Measurements from ENCODE around the gene SNAPC4.
"Not testable (repeated sequence)": the region's sequence is repeated elsewhere in the genome, so short reads cannot be mapped to it uniquely, and the experiment has no call there.

Gene SNAPC4

GRCh38 chr9:136409557-136410455, 9.8 kb upstream of the SNAPC4 start:
- DNase-seq = no peak

- DNase-seq = no peak
These were observed 7.9 kb upstream of the SNAPC4 start for GRCh38 chr9:136407911-136408310.

- not testable (repeated sequence) for DNase-seq
These were observed 7.1 kb upstream of the SNAPC4 start for GRCh38 chr9:136407061-136407460.

- not testable (repeated sequence) for DNase-seq
These were observed 5.9 kb upstream of the SNAPC4 start for GRCh38 chr9:136405904-136406303.

GRCh38 chr9:136405481-136405880, 5.5 kb upstream of the SNAPC4 start:
- no peak for DNase-seq

- DNase-seq = no peak
These were observed 4.8 kb upstream of the SNAPC4 start for GRCh38 chr9:136404801-136405136.

GRCh38 chr9:136403915-136404800, 4.2 kb upstream of the SNAPC4 start:
- DNase-seq = no peak

- no peak for DNase-seq
These were observed 3.6 kb upstream of the SNAPC4 start for GRCh38 chr9:136403538-136403914.

GRCh38 chr9:136402067-136402466, 2.1 kb upstream of the SNAPC4 start:
- no peak for DNase-seq

GRCh38 chr9:136401173-136401922, 1.4 kb upstream of the SNAPC4 start:
- DNase-seq = no peak

- DNase-seq = no peak
These were observed 563 bp downstream of the SNAPC4 start for GRCh38 chr9:136399176-136400037.

- DNase-seq = no peak
These were observed 1.7 kb downstream of the SNAPC4 start for GRCh38 chr9:136398286-136398685.

GRCh38 chr9:136397643-136398042, 2.3 kb downstream of the SNAPC4 start:
- DNase-seq = no peak

GRCh38 chr9:136396219-136396515, 3.8 kb downstream of the SNAPC4 start:
- no peak for DNase-seq

GRCh38 chr9:136395345-136396218, 4.4 kb downstream of the SNAPC4 start:
- DNase-seq = no peak

GRCh38 chr9:136395020-136395340, 5.0 kb downstream of the SNAPC4 start:
- DNase-seq = no peak

GRCh38 chr9:136394312-136395019, 5.5 kb downstream of the SNAPC4 start:
- DNase-seq = no peak

GRCh38 chr9:136393531-136393930, 6.4 kb downstream of the SNAPC4 start:
- no peak for DNase-seq

- no peak for DNase-seq
These were observed 7.2 kb downstream of the SNAPC4 start for GRCh38 chr9:136392538-136393449.

Data from NCI-H1436 (cell line).